Caco-2 (cell line): ENCODE results near the gene SHOC1. TPM values are rescaled to one million over a fixed set of nuclear protein-coding genes. Genes with fewer than 3 reads are reported as not detected.

Source experiments
- BruUV-seq: library from RNA; stranded (reverse); fragments of 400-500 nt; replicated peaks from 2 replicates; lab custom pipeline; 2021; lab: Mats Ljungman, UMichigan
- CTCF ChIA-PET: fragments of 300-600 bp; sonication (Branson Sonifier 250); formaldehyde crosslinking; loops from one replicate; lab custom pipeline; 2022; ENCODE audit warnings: antibody characterized with exemption; lab: Charles Lee
- POLR2A ChIA-PET: fragments of 300-600 bp; sonication (Branson Sonifier 250); formaldehyde crosslinking; loops from one replicate; lab custom pipeline; 2022; ENCODE audit warnings: antibody characterized with exemption; lab: Charles Lee
- DNase-seq, 2 experiments: peaks; one replicate each; pipeline versions ENCODE4 v3.0.0 to v3.0.0-alpha.2; 2020 to 2022
- H3K27me3 ChIP-seq: replicated peaks from 2 replicates; pipeline ENCODE4 v1.6.0; 2011; ENCODE audit warnings: low read length; ENCODE audit not compliant: control insufficient read depth, insufficient read depth
- H3K36me3 ChIP-seq: 2 replicates; pipeline ENCODE4 v1.5.1; 2011; ENCODE audit warnings: low read length; ENCODE audit not compliant: control insufficient read depth, insufficient read depth
- H3K4me1 ChIP-seq: fragments of 250-450 bp; sonication (Bioruptor Pico); 2 replicates; pipeline ENCODE4 v1.5.1; 2020; ENCODE audit warnings: mild to moderate bottlenecking
- H3K4me3 ChIP-seq: 2 replicates; pipeline ENCODE4 v1.5.1; 2011; ENCODE audit warnings: low read depth, mild to moderate bottlenecking, control low read depth, low read length
- H3K9me3 ChIP-seq: fragments of 250-450 bp; sonication (Bioruptor Pico); 2 replicates; pipeline ENCODE4 v1.5.1; 2020; ENCODE audit warnings: mild to moderate bottlenecking, moderate library complexity
- H3K27ac Mint-ChIP-seq: one replicate; pipeline ENCODE4 v1.8.0; 2022; ENCODE audit warnings: mixed read lengths; ENCODE audit not compliant: unreplicated experiment
- H3K27me3 Mint-ChIP-seq: one replicate; pipeline ENCODE4 v1.8.0; 2022; ENCODE audit warnings: mixed read lengths; ENCODE audit not compliant: insufficient read depth, unreplicated experiment
- H3K36me3 Mint-ChIP-seq: one replicate; pipeline ENCODE4 v1.8.0; 2022; ENCODE audit warnings: mild to moderate bottlenecking, mixed read lengths; ENCODE audit not compliant: insufficient read depth, unreplicated experiment
- H3K4me1 Mint-ChIP-seq: one replicate; pipeline ENCODE4 v1.8.0; 2022; ENCODE audit warnings: low read depth, mixed read lengths; ENCODE audit not compliant: unreplicated experiment
- H3K4me3 Mint-ChIP-seq: one replicate; pipeline ENCODE4 v1.8.0; 2022; ENCODE audit warnings: mild to moderate bottlenecking, moderate library complexity, mixed read lengths; ENCODE audit not compliant: unreplicated experiment
- H3K9me3 Mint-ChIP-seq: one replicate; pipeline ENCODE4 v1.8.0; 2022; ENCODE audit warnings: mixed read lengths; ENCODE audit not compliant: unreplicated experiment
- intact Hi-C: fragments of 100-400 bp; cut with micrococcal nuclease; formaldehyde crosslinking; loops from one replicate; pipeline ENCODE4 v1.10.0; 2022; ENCODE audit not compliant: unreplicated experiment
- total RNA-seq: library from RNA; stranded (reverse); gene quantifications from 2 replicates; pipeline ENCODE4 v1.2.3, GENCODE V29; 2022
- TF ChIP-seq, protein P1 (sequence below), 2 experiments: fragments of 200-600 bp in 1 of 2; IDR thresholded peaks; 1 replicate in 1 of 2; 2 replicates in 1 of 2; pipeline versions ENCODE4 v1.5.1 to v1.8.0; 2011 to 2022; ENCODE audit warnings: antibody characterized with exemption in 1 of 2, control low read depth in 1 of 2, inconsistent platforms in 1 of 2, low read depth in 1 of 2, low read length in 1 of 2, mild to moderate bottlenecking in 1 of 2, moderate library complexity in 1 of 2; ENCODE audit not compliant: insufficient read depth in 1 of 2, severe bottlenecking in 1 of 2, unreplicated experiment in 1 of 2

SHOC1 gene
- total RNA-seq, 1 experiment from 2014 or later = not detected

DNA sequence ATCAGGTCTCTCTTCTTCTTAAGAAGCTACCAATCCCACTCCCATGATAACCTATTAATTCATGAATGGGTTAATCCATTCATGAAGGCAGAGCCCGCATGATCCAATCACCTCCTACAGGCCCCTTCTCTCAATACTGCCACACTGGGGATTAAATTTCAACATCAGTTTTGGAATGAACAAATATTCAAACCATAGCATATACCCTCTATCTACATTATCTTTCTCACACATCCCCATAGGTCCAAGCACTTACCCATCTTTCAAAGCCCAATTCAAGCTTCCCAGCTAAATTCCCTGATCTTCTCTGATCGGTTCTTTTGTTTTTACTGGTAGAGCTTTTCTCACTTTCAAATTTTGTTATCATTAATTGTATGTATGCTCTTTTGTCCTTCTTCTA lies 10.5 kb upstream of the SHOC1 start:
- intact Hi-C loops = no loop called here
- H3K9me3 Mint-ChIP-seq = no peaks in the 10 kb centered on the region
- no peak overlapping the region for H3K4me3 Mint-ChIP-seq
- Histone ChIP-seq H3K36me3 (no peaks in the 10 kb centered on the region), H3K9me3 (no peaks in the 10 kb centered on the region), H3K27me3 (no peaks in the 10 kb centered on the region), H3K4me3 (no peak overlapping the region), H3K4me1 (peaks cover 5% of the 10 kb centered on the region)
- POLR2A ChIA-PET = no interaction called here
- no peak overlapping the region for H3K27ac Mint-ChIP-seq
- H3K27me3 Mint-ChIP-seq = no peaks in the 10 kb centered on the region
- no peak for DNase-seq
- BruUV-seq = no TSS peak
- no peaks in the 10 kb centered on the region for H3K36me3 Mint-ChIP-seq
- TF ChIP-seq, protein P1, sequence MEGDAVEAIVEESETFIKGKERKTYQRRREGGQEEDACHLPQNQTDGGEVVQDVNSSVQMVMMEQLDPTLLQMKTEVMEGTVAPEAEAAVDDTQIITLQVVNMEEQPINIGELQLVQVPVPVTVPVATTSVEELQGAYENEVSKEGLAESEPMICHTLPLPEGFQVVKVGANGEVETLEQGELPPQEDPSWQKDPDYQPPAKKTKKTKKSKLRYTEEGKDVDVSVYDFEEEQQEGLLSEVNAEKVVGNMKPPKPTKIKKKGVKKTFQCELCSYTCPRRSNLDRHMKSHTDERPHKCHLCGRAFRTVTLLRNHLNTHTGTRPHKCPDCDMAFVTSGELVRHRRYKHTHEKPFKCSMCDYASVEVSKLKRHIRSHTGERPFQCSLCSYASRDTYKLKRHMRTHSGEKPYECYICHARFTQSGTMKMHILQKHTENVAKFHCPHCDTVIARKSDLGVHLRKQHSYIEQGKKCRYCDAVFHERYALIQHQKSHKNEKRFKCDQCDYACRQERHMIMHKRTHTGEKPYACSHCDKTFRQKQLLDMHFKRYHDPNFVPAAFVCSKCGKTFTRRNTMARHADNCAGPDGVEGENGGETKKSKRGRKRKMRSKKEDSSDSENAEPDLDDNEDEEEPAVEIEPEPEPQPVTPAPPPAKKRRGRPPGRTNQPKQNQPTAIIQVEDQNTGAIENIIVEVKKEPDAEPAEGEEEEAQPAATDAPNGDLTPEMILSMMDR (IDR thresholded peaks at IDR 0.05; ENCODE audit: insufficient read depth in 1 of 2, low read depth in 1 of 2, low read length in 1 of 2, severe bottlenecking in 1 of 2, unreplicated experiment in 1 of 2) = no peak
- H3K4me1 Mint-ChIP-seq = no peaks in the 10 kb centered on the region
- CTCF ChIA-PET = no interaction called here

DNA sequence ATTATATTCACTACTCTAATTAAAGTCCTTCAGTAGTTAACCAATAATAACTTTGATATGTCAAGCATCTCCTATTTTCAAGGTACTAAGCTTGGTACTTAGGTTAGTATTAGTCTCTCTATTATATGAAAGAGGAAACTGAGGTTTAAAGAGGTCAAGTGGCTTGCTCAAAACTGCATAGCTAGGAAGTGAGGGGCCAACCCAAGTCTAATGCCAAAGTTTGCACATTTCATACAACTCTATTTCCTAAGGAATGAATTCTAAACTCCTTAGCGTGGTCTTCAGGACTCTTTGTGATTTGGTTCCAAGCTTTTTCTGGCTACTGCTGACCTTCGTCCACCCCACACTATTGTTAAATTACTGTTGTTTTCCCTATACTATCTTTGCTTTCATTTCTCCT lies 9.9 kb upstream of the SHOC1 start:
- TF ChIP-seq, protein P1 (IDR thresholded peaks at IDR 0.05; ENCODE audit: insufficient read depth in 1 of 2, low read depth in 1 of 2, low read length in 1 of 2, severe bottlenecking in 1 of 2, unreplicated experiment in 1 of 2) = no peak
- H3K27me3 ChIP-seq = no peaks in the 10 kb centered on the region
- BruUV-seq = no TSS peak
- no peaks in the 10 kb centered on the region for H3K9me3 ChIP-seq
- H3K36me3 ChIP-seq = no peaks in the 10 kb centered on the region
- H3K4me1 ChIP-seq = no peaks in the 10 kb centered on the region
- no peaks in the 10 kb centered on the region for H3K36me3 Mint-ChIP-seq
- CTCF ChIA-PET = no interaction called here
- POLR2A ChIA-PET = no interaction called here
- DNase-seq = no peak
- H3K4me3 ChIP-seq = no peak overlapping the region
- no peak overlapping the region for H3K27ac Mint-ChIP-seq
- no peaks in the 10 kb centered on the region for H3K27me3 Mint-ChIP-seq
- H3K9me3 Mint-ChIP-seq = no peaks in the 10 kb centered on the region
- intact Hi-C loops = no loop called here
- no peak overlapping the region for H3K4me3 Mint-ChIP-seq
- no peaks in the 10 kb centered on the region for H3K4me1 Mint-ChIP-seq

DNA sequence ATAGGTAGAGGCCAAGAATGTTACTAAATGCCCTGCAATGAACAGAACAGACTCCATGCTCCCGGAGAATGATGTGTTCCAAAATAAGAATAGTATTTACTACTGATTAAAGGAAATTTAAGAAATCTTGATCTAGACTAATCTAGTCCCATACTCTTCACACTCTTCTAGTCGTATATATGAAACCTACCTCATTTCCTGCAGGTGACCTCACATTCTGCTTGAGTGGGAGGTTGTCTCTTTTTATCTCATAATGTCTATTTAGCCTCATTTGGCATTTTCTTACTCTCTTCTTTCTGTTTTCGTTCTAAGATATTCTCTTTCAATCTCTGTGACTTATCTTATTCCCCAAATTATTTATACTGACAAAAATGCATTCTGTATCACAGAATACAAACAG lies 9.2 kb upstream of the SHOC1 start:
- Mint-ChIP-seq H3K27ac (no peak overlapping the region), H3K9me3 (no peaks in the 10 kb centered on the region), H3K36me3 (no peaks in the 10 kb centered on the region), H3K27me3 (no peaks in the 10 kb centered on the region), H3K4me1 (no peaks in the 10 kb centered on the region), H3K4me3 (no peak overlapping the region)
- POLR2A ChIA-PET = no interaction called here
- Histone ChIP-seq H3K9me3 (no peaks in the 10 kb centered on the region), H3K27me3 (no peaks in the 10 kb centered on the region), H3K4me1 (no peaks in the 10 kb centered on the region), H3K4me3 (no peak overlapping the region), H3K36me3 (no peaks in the 10 kb centered on the region)
- CTCF ChIA-PET = no interaction called here
- no peak for DNase-seq
- TF ChIP-seq, protein P1 (IDR thresholded peaks at IDR 0.05; ENCODE audit: insufficient read depth in 1 of 2, low read depth in 1 of 2, low read length in 1 of 2, severe bottlenecking in 1 of 2, unreplicated experiment in 1 of 2) = no peak
- no TSS peak for BruUV-seq
- intact Hi-C loops = no loop called here
